PC-3 (cell line): ENCODE data around the gene RABGAP1L. TPM values are rescaled to one million over a fixed set of nuclear protein-coding genes. Genes with fewer than 3 reads are reported as not detected.

ENCODE experiments used
- ATAC-seq: fragments of 200-7000 bp; cut with Tn5 transposase; 2 replicates; pipeline ENCODE4 v1.9.1; 2020; ENCODE audit warnings: mild to moderate bottlenecking, moderate library complexity
- BruUV-seq: library from RNA; stranded (reverse); fragments of 400-500 nt; replicated peaks from 2 replicates; lab custom pipeline; 2021; lab: Mats Ljungman, UMichigan
- CTCF ChIA-PET: fragments of 300-600 bp; sonication (Branson Sonifier 250); formaldehyde crosslinking; loops from one replicate; lab custom pipeline; 2022; ENCODE audit warnings: antibody characterized with exemption; lab: Charles Lee
- POLR2A ChIA-PET: fragments of 300-600 bp; sonication (Branson Sonifier 250); formaldehyde crosslinking; loops from one replicate; lab custom pipeline; 2022; ENCODE audit warnings: antibody characterized with exemption; ENCODE audit not compliant: unreplicated experiment; lab: Charles Lee
- DNase-seq: peaks from one replicate; pipeline ENCODE4 v3.0.0-alpha.2; 2015
- H2AFZ ChIP-seq: fragments of 300-600 bp; sonication (generic); 2 replicates; pipeline ENCODE4 v1.6.0; 2016; ENCODE audit warnings: antibody characterized with exemption, low read length
- H3F3A ChIP-seq: fragments of 300-600 bp; sonication (generic); one replicate; pipeline ENCODE4 v1.6.0; 2017; ENCODE audit warnings: antibody characterized with exemption, low read length, control low read depth, mild to moderate bottlenecking; ENCODE audit not compliant: unreplicated experiment
- H3K27ac ChIP-seq: fragments of 300-600 bp; sonication (generic); 2 replicates; pipeline ENCODE4 v1.5.1; 2016; ENCODE audit warnings: mild to moderate bottlenecking, low read length
- H3K27me3 ChIP-seq: fragments of 300-600 bp; sonication (generic); 2 replicates; pipeline ENCODE4 v1.6.1; 2016; ENCODE audit warnings: low read length, mixed read lengths
- H3K36me3 ChIP-seq: fragments of 300-600 bp; sonication (generic); 2 replicates; pipeline ENCODE4 v1.6.1; 2016; ENCODE audit warnings: low read depth, mixed run types, low read length, mixed read lengths
- H3K4me1 ChIP-seq: fragments of 300-600 bp; sonication (generic); 2 replicates; pipeline ENCODE4 v1.5.1; 2016; ENCODE audit warnings: low read length; ENCODE audit not compliant: insufficient read depth
- H3K4me2 ChIP-seq: fragments of 300-600 bp; sonication (generic); 2 replicates; pipeline ENCODE4 v1.6.0; 2016; ENCODE audit warnings: low read length
- H3K4me3 ChIP-seq: fragments of 300-600 bp; sonication (generic); 2 replicates; pipeline ENCODE4 v1.5.1; 2016; ENCODE audit warnings: mild to moderate bottlenecking, low read length, mixed read lengths
- H3K79me2 ChIP-seq: fragments of 300-600 bp; sonication (generic); 2 replicates; pipeline ENCODE4 v1.6.1; 2017; ENCODE audit warnings: low read length, mixed read lengths
- H3K9ac ChIP-seq: fragments of 300-600 bp; sonication (generic); 2 replicates; pipeline ENCODE4 v1.6.0; 2016; ENCODE audit warnings: mild to moderate bottlenecking, low read length
- H3K9me2 ChIP-seq: fragments of 300-600 bp; sonication (generic); replicated peaks from 2 replicates; pipeline ENCODE4 v1.6.1; 2016; ENCODE audit warnings: mixed run types, low read length, mixed read lengths
- H3K9me3 ChIP-seq: fragments of 300-600 bp; sonication (generic); 2 replicates; pipeline ENCODE4 v1.6.1; 2016; ENCODE audit warnings: low read length, mixed read lengths
- H4K20me1 ChIP-seq: fragments of 300-600 bp; sonication (generic); 2 replicates; pipeline ENCODE4 v1.6.1; 2016; ENCODE audit warnings: low read length, mixed read lengths
- EZH2 ChIP-seq: fragments of 300-600 bp; sonication (generic); IDR thresholded peaks from one replicate; pipeline ENCODE4 v1.6.1; 2017; ENCODE audit warnings: antibody characterized with exemption, mild to moderate bottlenecking, low read length; ENCODE audit not compliant: unreplicated experiment
- EZH2phosphoT487 ChIP-seq: fragments of 300-600 bp; sonication (generic); IDR thresholded peaks from 2 replicates; pipeline ENCODE4 v1.6.1; 2018; ENCODE audit warnings: mild to moderate bottlenecking, antibody characterized with exemption, low read length, borderline replicate concordance
- intact Hi-C: fragments of 100-400 bp; cut with micrococcal nuclease; formaldehyde crosslinking; loops from 2 replicates; pipeline ENCODE4 v1.9.0; 2023
- total RNA-seq: library from RNA; depleted of rRNA; stranded (reverse); fragments of >200 nt; gene quantifications from 2 replicates; pipeline ENCODE4 v1.2.3, GENCODE V29; 2014
- TF ChIP-seq, protein P1 (sequence below): fragments of 300-600 bp; sonication (generic); conservative IDR thresholded peaks from 2 replicates; pipeline ENCODE4 v1.5.1; 2017; ENCODE audit warnings: antibody characterized with exemption, low read depth, mild to moderate bottlenecking, low read length

The RABGAP1L gene
- total RNA-seq, 1 experiment from 2014 or later = 24.4 TPM

DNA sequence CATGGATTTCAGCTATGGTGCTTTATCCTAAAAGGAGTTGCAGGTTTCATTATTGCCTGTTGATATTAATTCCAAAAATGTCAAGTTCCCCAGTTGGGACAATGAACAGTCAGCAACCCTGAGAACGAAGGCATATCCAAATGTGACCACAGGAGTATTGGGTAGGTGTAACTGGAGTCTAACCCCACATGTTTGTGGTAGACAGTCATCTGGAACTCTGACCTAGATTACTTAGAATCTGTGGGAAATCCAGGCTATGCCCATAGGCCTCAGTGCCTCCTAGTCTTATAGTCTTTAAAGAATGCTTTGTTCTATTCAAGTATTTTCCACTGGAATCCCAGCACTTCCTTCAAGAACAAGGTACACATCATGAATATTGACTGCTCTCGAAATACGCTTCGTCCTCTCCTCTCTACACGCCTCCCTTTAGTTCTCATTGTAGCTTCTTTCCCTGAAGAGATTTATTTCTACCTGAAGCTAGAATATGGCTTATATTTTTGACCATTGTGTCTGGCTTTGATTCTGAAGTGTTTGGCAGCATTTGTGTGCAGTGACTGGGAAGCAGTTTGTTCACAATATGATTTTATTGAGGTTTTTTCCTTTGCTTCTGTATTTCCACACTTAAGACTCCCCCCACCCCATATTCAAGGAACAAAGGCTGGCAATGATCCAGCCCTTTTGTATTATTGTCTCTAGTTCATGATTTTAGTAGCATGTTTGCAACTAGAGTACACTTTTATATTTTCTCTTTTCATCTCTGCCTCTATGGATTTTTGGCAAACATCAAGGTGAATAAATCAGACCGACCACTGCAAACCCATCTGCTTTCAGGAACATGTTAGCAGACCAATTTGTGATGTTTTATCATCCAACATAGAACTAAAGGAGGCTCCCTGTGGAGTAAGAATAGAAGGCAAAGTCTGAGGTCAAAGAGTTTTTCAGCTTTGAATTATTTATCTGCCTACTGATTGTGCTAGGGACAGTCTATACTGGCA, 467.0 kb downstream of the RABGAP1L start:
- no peak overlapping the region for H2AFZ ChIP-seq
- H3K4me3 ChIP-seq = no peak overlapping the region
- BruUV-seq = no TSS peak
- H3K9ac ChIP-seq = no peak overlapping the region
- no peaks in the 10 kb centered on the region for H3K27me3 ChIP-seq
- H3K9me2 ChIP-seq = no peaks in the 10 kb centered on the region
- CTCF ChIA-PET = no interaction called here
- peak overlapping the region; percentile 37 for H3K27ac ChIP-seq
- H3K36me3 ChIP-seq = no peaks in the 10 kb centered on the region
- DNase-seq (peak; percentile 68), ATAC-seq (no peak)
- POLR2A ChIA-PET = interaction anchor here (0.6 kb wide), 1 partner anchor 10 kb away, joined by 3 read pairs; no protein-coding TSS in a partner anchor
- TF ChIP-seq, protein P1, sequence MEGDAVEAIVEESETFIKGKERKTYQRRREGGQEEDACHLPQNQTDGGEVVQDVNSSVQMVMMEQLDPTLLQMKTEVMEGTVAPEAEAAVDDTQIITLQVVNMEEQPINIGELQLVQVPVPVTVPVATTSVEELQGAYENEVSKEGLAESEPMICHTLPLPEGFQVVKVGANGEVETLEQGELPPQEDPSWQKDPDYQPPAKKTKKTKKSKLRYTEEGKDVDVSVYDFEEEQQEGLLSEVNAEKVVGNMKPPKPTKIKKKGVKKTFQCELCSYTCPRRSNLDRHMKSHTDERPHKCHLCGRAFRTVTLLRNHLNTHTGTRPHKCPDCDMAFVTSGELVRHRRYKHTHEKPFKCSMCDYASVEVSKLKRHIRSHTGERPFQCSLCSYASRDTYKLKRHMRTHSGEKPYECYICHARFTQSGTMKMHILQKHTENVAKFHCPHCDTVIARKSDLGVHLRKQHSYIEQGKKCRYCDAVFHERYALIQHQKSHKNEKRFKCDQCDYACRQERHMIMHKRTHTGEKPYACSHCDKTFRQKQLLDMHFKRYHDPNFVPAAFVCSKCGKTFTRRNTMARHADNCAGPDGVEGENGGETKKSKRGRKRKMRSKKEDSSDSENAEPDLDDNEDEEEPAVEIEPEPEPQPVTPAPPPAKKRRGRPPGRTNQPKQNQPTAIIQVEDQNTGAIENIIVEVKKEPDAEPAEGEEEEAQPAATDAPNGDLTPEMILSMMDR = no peak
- TF ChIP-seq EZH2 (no peak), EZH2phosphoT487 (no peak)
- H3K79me2 ChIP-seq = no peaks in the 10 kb centered on the region
- H4K20me1 ChIP-seq = no peaks in the 10 kb centered on the region
- peaks cover 9% of the 10 kb centered on the region; the same call in 1 of the 2 replicates for H3K4me1 ChIP-seq
- H3K9me3 ChIP-seq = no peaks in the 10 kb centered on the region
- H3F3A ChIP-seq = no peaks in the 10 kb centered on the region
- intact Hi-C loops = no loop called here
- peak overlapping the region; percentile 16; the same call in 1 of the 2 replicates for H3K4me2 ChIP-seq

DNA sequence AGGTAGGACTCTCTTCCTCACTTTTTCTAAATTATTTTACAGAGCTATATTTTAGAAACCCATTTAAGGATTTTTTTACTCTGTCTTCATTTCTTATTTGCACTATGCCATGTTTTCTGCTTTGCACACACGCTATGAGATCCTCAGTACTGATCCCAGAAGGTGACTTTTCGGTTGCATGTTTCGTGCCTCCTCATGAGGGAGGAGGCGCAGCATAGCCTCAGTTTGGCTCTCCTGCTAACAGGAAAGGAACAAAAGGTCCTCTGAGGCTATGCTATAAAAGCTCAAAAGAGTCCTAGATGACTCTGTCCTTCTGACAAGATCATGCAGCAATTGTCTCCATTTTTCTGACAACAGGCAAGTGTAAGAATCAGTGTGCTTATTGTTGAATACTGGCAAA, 478.2 kb downstream of the RABGAP1L start:
- Histone ChIP-seq H3K36me3 (no peaks in the 10 kb centered on the region), H3K27ac (no peak overlapping the region), H3K27me3 (no peaks in the 10 kb centered on the region), H3K4me1 (no peaks in the 10 kb centered on the region), H3K9ac (no peak overlapping the region), H3F3A (no peaks in the 10 kb centered on the region), H4K20me1 (no peaks in the 10 kb centered on the region), H3K9me3 (no peaks in the 10 kb centered on the region), H3K79me2 (no peaks in the 10 kb centered on the region), H3K4me2 (no peak overlapping the region), H2AFZ (no peak overlapping the region), H3K4me3 (no peak overlapping the region), H3K9me2 (no peaks in the 10 kb centered on the region)
- DNase-seq (no peak), ATAC-seq (no peak)
- POLR2A ChIA-PET = no interaction called here
- CTCF ChIA-PET = no interaction called here
- no TSS peak for BruUV-seq
- intact Hi-C loops = no loop called here
- TF ChIP-seq EZH2phosphoT487 = no peak
- TF ChIP-seq, protein P1 = no peak
- TF ChIP-seq EZH2 = no peak

DNA sequence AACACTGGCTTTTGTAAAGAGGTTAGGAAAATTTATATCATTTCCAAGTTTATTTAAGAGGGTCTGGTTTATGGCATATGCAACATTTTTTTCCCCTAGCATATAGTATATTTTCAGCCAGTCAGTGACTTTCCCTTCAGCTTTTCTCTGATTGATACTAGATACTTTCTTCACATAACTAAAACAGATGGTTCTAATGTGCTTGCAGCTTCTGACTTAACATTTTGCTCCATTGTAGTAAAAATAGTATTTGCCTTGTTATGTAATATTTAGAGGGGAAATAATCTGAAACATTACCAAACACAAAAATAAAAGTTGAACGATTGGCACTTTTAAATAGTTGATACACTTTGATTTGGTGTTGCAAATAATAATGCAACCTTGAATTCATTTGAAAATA, 480.1 kb downstream of the RABGAP1L start:
- Histone ChIP-seq H3K27ac (no peak overlapping the region), H2AFZ (no peak overlapping the region), H3K4me1 (no peaks in the 10 kb centered on the region), H3K9me2 (no peaks in the 10 kb centered on the region), H3K9ac (no peak overlapping the region), H4K20me1 (no peaks in the 10 kb centered on the region), H3K27me3 (no peaks in the 10 kb centered on the region), H3K4me2 (no peak overlapping the region), H3F3A (no peaks in the 10 kb centered on the region), H3K4me3 (no peak overlapping the region), H3K36me3 (no peaks in the 10 kb centered on the region), H3K79me2 (no peaks in the 10 kb centered on the region), H3K9me3 (no peaks in the 10 kb centered on the region)
- ATAC-seq (no peak), DNase-seq (no peak)
- CTCF ChIA-PET = no interaction called here
- intact Hi-C loops = no loop called here
- no peak for TF ChIP-seq EZH2phosphoT487
- no peak for TF ChIP-seq EZH2
- TF ChIP-seq, protein P1 = no peak
- POLR2A ChIA-PET = no interaction called here
- BruUV-seq = no TSS peak
